CD4-positive, alpha-beta T cell treated with Interleukin-6 for 4 hours (primary cell): ENCODE data around the gene ZNRF1.

Experiments
- DNase-seq: peaks from one replicate; pipeline ENCODE4 v3.0.0-alpha.2; 2020; ENCODE audit warnings: mixed read lengths

ZNRF1 gene

GRCh38 chr16:75028544-75029135 is 29.8 kb downstream of the ZNRF1 start:
- DNase-seq = no peak

DNA sequence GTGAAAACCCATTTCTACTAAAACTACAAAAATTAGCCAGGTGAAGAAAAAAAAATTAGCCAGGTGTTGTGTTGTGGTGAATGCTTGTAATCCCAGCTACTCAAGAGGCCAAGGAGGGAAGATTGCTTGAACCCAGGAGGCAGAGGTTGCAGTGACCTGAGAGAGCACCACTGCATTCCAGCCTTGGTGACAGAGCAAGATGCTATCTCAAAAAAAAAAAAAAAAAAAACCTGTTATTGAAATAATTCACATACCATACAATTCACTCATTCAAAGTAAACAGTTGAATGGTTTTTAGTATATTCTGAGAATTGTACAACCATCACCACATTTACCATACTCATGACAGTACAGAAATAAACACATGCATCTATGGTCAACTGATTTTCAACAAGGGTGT is 31.0 kb downstream of the ZNRF1 start:
- no peak for DNase-seq

- no peak for DNase-seq
Observed at GRCh38 chr16:75032655-75033054, 33.8 kb downstream of the ZNRF1 start.

GRCh38 chr16:75035410-75035968 is 36.7 kb downstream of the ZNRF1 start:
- DNase-seq = no peak

DNA sequence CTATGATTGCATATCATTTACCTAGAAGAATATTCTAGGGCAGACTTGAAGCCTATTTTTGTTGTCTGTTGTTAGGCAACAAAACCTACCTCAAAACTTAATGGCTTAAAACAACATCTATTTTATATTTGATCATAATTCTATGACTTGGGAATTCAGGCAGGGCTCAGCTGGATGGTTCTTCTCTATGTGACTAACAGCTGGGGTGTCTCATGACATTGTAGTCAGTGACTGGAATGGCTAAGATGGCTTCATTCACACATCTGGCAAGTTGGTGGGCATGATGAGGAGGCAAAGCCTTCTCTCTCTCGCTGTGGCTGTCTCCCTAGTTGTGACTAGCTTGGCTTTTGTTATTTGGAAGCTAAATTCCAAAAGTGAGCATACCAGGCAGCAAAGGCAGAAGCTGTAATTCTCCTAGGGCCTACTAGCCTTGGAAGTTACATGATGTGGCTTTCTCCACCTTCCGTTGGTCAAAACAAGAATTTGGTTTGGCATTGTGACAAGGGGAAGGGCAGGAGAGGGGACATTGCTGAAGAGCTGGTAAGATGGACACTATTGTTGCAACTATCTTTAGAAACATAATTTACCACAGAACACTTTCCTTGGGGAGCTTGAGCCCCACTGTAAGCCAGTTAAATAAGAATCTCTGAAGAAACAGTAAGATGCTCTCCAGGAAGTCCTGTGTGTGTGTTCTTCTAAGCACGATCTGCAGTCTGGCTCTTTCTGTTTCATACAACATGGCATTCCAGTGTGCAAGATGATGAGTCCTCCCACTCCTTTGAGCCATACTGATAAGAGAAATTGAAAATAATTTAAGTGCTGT is 39.4 kb downstream of the ZNRF1 start:
- no peak for DNase-seq

DNA sequence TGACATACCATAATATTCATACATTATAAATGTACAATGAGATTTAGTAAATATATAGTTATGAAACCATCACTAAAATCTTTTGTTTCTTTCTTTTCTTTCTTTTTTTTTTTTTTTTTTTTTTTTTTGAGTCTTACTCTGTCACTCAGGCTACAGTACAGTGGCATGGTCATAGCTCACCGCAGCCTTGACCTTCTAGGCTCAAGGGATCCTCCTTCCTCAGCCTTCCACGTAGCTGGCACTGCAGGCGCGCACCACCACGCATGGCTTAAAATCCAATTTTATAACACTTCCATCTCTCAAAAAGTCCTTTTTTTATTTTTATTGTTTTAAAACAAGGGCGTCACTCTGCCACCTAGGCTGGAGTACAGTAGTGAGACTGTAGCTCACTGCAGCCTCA is 41.1 kb downstream of the ZNRF1 start:
- DNase-seq = no peak

- no peak for DNase-seq
Observed at GRCh38 chr16:75042426-75043174, 43.8 kb downstream of the ZNRF1 start.

- DNase-seq = no peak
Observed at GRCh38 chr16:75043175-75043895, 44.5 kb downstream of the ZNRF1 start.

GRCh38 chr16:75044800-75045361 is 46.1 kb downstream of the ZNRF1 start:
- DNase-seq = no peak

GRCh38 chr16:75045424-75045823 is 46.6 kb downstream of the ZNRF1 start:
- DNase-seq = no peak

- no peak for DNase-seq
Observed at GRCh38 chr16:75048054-75048453, 49.2 kb downstream of the ZNRF1 start.

- DNase-seq = no peak
Observed at GRCh38 chr16:75048530-75048929, 49.7 kb downstream of the ZNRF1 start.

DNA sequence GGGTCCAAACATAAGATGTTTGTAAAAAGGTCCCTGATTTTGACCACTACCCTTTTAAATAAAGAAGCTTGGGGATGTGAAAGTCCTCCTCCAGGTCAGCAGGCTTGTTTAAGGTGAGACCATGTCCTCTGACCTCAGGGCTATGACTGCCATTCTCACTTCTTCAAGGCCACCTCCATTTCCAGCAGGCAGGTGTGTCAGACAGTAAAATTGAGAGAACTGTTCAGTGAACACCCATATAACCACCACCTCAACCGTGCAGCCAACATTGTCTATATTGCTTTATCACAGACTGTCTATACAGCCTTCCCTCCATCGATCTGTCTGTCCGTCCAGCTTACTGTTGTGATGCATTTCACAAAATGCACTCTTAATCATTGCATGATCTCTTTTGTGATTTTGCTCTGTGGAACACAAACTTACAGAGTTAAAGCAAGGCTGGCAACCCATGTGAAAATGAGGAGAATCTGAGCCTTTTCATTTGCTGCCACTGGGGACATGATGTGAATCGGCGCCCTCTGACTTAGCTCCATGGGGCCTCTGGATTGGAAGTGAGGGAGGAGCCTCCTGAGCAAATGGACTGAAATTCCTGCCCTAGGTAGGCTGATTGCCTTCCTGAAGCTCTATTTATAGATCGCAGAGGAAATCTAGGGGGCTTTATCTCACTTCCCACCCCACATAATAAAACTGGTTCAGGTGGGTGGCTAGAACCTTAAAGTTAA is 53.8 kb downstream of the ZNRF1 start:
- DNase-seq = no peak

GRCh38 chr16:75053791-75054555 is 55.1 kb downstream of the ZNRF1 start:
- DNase-seq = peak; percentile 28

- no peak for DNase-seq
Observed at GRCh38 chr16:75054556-75054947, 55.7 kb downstream of the ZNRF1 start.

- DNase-seq = no peak
Observed at GRCh38 chr16:75058806-75059205, 60.0 kb downstream of the ZNRF1 start.

DNA sequence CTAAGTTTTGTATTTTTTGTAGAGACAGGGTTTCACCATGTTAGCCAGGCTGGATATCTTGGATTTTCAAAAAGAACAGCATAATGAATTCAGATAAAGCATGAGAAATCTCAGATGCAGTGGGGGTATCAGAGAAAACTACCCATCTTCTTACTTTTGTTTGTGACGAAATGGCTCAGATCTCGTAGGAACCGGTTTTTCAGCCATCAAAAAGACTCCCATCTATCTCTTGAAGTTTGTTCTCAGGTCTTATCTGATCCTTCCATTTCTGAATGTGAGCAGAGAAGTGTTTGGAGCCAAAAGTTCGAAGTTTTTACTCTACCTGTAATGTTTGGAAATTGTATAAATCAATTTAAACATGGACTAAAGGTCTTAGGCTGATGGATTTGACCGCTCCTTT is 60.6 kb downstream of the ZNRF1 start:
- no peak for DNase-seq

DNA sequence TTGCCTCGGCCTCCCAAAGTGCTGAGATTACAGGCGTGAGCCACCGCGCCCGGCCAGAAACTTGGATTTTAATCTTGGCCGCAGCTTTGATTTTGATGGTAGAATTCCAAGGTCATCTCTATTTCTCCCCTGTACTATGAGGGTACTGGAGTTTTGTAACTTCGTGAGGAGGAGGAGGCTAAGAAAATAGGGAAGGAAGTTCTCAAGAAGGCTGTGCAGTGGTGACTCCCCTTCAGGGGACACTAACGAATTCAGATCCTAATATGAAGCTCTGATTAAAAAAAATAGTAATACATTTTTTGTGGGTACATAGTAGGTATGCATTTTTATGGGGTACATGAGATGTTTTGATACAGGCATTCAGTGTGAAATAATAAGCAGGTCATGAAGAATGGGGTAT is 61.9 kb downstream of the ZNRF1 start:
- DNase-seq = no peak

DNA sequence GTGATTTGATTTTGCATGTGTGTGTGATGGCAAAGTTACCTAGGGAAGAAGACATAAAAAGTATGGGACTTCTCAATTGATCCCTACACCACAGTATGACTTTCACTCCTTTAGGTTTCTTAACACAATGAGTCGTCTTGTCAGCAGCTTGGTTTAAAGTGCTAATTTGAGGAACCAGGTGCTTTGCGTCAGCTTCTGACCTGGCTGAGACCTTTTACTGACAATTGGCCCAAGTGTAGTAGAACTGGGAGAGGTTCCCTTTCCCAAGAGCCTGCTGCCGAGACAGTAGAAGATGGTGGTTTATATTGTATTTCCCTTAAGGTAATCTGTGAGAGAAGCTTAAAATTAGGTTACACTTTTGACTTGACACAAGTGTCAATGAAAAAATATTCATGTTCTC is 62.8 kb downstream of the ZNRF1 start:
- no peak for DNase-seq

- DNase-seq = no peak
Observed at GRCh38 chr16:75062135-75062975, 63.5 kb downstream of the ZNRF1 start.
